ENCODE results near the gene CXCL9.

DNA sequence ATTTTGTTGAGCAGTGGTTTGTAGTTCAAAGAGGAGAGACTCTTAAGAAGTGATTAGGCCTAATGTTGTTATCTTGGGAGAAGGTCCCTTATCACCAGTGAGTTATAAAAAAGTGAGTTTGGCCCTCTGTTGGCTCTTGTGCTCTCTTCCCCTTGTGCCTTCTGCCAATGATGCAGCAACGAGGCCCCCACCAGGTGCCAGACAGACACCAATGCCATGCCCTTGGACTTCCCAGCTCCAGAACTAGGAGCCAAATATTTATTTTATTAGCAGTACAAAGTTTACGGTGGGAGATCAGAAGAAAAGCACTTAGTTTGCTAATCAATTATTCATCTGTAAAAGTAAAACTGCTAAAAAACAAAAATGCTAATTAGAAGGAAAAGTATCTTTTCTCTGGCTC lies 43.8 kb downstream of the CXCL9 start:
- TF ChIP-seq CTCF (IDR thresholded peaks at IDR 0.05; ENCODE audit: low read depth, low read length) = no peak
- no peak for TF ChIP-seq POLR2A (IDR thresholded peaks at IDR 0.05; ENCODE audit: extremely low read depth, insufficient read length)
- no peak for TF ChIP-seq MAX (IDR thresholded peaks at IDR 0.05; ENCODE audit: low read depth, low read length)
- TF ChIP-seq MYC (IDR thresholded peaks at IDR 0.05; ENCODE audit: low read depth, low read length) = no peak
